GM19467 (cell line): ENCODE measurements around the gene TPBGL.
"Not testable (repeated sequence)": the region's sequence is repeated elsewhere in the genome, so short reads cannot be mapped to it uniquely, and the experiment has no call there.

Source experiments
- ATAC-seq: cut with Tn5 transposase; IDR thresholded peaks from one replicate; pipeline ENCODE4 v1.9.1; 2021; ENCODE audit warnings: mild to moderate bottlenecking, moderate library complexity; ENCODE audit not compliant: unreplicated experiment

TPBGL gene

GRCh38 chr11:75270896-75271418 lies 30.4 kb downstream of the TPBGL start:
- no peak for ATAC-seq

GRCh38 chr11:75271730-75272129 lies 31.2 kb downstream of the TPBGL start:
- ATAC-seq: no peak

GRCh38 chr11:75272391-75272790 lies 31.8 kb downstream of the TPBGL start:
- ATAC-seq: no peak

GRCh38 chr11:75272821-75273301 lies 32.3 kb downstream of the TPBGL start:
- no peak for ATAC-seq

GRCh38 chr11:75273411-75274391 lies 33.1 kb downstream of the TPBGL start:
- no peak for ATAC-seq

- not testable (repeated sequence) for ATAC-seq
Observed at GRCh38 chr11:75274716-75275115, 34.1 kb downstream of the TPBGL start.

GRCh38 chr11:75275581-75275980 lies 35.0 kb downstream of the TPBGL start:
- ATAC-seq: no peak

- no peak for ATAC-seq
Observed at GRCh38 chr11:75276186-75276585, 35.6 kb downstream of the TPBGL start.

- no peak for ATAC-seq
Observed at GRCh38 chr11:75276686-75277085, 36.1 kb downstream of the TPBGL start.

- ATAC-seq: no peak
Observed at GRCh38 chr11:75277211-75277805, 36.7 kb downstream of the TPBGL start.

GRCh38 chr11:75277991-75278790 lies 37.6 kb downstream of the TPBGL start:
- no peak for ATAC-seq

- no peak for ATAC-seq
Observed at GRCh38 chr11:75279273-75279672, 38.7 kb downstream of the TPBGL start.

- ATAC-seq: no peak
Observed at GRCh38 chr11:75280227-75280701, 39.7 kb downstream of the TPBGL start.

- ATAC-seq: no peak
Observed at GRCh38 chr11:75280770-75281468, 40.3 kb downstream of the TPBGL start.

GRCh38 chr11:75281469-75282095 lies 41.0 kb downstream of the TPBGL start:
- ATAC-seq: no peak

- ATAC-seq: no peak
Observed at GRCh38 chr11:75283391-75283931, 42.9 kb downstream of the TPBGL start.

- ATAC-seq: no peak
Observed at GRCh38 chr11:75285776-75286360, 45.3 kb downstream of the TPBGL start.

- ATAC-seq: no peak
Observed at GRCh38 chr11:75286826-75287465, 46.4 kb downstream of the TPBGL start.

GRCh38 chr11:75287579-75287978 lies 47.0 kb downstream of the TPBGL start:
- ATAC-seq: no peak
